Middle frontal gyrus (tissue), 1 donor: ENCODE data around the gene SLAMF1.
"Not testable (repeated sequence)": the region's sequence is repeated elsewhere in the genome, so short reads cannot be mapped to it uniquely, and the experiment has no call there.

Source experiments
- DNase-seq: peaks from one replicate; pipeline ENCODE4 v3.0.0-alpha.2; 2015; ENCODE audit warnings: low spot score; ENCODE audit errors: extremely low spot score

SLAMF1 gene

DNA sequence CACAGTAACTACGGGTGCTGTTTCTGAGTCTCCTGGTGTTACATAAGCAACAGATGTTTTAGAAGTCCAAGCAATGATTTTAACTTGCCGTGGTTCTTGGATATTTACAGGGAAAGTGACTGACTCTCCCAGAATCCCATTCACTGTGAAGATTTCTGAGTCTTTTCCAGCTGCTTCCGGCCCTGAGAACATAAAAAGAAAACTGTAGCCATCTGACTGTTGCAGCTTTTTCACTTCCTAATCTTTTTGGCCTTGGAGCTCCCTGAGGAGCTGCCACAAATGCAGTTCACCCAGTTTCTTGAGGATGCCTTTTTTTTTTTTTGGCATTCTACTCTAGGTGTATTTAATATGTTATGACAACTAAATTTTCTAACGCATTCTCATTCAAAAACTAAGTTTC lies 81.3 kb downstream of the SLAMF1 start:
- DNase-seq: no peak

DNA sequence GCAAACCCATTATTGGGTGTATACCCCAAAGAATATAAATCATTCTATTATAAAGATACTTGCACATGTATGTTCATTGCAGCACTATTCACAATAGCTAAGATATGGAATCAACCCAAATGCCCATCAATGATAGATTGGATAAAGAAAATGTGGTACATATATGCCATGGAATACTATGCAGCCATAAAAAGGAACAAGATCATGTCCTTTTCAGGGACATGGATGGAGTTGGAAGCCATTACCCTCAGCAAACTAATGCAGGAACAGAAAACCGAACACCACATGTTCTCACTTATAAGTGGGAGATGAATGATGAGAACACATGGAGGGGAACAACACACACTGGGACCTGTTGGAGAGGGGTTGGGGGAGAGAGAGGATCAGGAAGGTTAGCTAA lies 83.6 kb downstream of the SLAMF1 start:
- not testable (repeated sequence) for DNase-seq

DNA sequence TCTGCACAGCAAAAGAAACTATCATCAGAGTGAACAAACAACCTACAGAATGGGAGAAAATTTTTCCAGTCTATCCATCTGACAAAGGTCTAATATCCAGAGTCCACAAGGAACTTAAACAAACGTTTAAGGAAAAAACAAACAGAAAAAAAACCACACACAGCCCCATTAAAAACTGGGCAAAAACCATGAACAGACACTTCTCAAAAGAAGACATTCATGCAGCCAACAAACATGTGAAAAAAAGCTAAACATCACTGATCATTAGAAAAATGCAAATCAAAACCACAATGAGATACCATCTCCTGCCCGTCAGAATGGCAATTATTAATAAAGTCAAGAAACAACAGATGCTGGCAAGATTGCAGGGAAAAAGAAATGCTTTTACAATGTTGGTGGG lies 84.1 kb downstream of the SLAMF1 start:
- not testable (repeated sequence) for DNase-seq

DNA sequence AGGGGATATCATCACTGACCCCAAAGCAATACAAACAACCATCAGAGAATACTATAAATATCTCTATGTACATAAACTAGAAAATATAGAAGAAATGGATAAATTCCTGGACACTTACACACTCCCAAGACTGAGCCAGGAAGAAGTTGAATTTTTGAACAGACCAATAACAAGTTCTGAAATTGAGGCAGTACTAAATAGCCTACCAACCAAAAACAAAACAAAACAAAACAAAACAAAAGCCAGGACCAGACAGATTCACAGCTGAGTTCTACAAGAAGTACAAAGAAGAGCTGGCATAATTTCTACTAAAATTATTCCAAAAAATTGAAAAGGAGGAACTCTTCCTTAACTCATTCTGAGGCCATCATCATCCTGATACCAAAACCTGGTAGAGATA lies 86.0 kb downstream of the SLAMF1 start:
- no peak for DNase-seq

DNA sequence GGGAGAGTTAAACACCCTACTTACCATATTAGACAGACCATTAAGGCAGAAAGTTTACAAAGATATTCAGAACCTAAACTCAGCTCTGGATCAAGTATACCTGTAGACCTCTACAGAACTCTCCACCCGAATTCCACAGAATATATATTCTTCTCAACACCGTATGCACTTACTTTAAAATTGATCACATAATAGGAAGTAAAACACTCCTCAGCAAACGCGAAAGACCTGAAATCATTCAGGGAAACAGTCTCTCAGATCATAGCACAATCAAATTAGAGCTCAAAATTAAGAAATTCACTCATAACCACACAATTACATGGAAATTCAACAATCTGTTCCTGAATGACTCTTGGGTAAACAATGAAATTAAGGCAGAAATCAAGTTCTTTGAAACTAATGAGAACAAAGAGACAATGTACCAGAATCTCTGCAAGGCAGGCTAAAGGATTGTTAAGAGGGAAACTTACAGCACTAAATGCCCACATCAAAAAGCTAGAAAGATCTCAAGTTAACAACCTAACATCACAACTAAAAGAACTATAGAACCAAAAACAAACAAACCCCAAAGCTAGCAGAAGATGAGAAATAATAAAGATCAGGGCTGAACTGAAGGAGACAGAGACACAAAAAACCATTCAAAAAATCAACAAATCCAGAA lies 86.7 kb downstream of the SLAMF1 start:
- DNase-seq: no peak

DNA sequence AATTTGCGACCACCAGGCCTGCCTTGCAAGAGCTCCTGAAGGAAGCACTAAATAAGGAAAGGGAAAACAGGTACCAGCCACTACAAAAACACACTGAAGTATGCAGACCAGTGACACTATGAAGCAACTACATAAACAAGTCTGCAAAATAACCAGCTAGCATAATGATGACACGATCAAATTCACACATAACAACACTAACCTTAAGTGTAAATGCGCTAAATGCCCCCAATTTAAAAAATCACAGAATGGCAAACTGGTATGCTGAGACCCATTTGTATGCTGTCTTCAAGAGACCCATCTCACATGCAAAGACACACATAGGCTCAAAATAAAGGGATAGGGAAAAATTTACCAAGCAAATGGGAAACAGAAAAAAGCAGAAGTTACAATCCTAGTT lies 87.4 kb downstream of the SLAMF1 start:
- DNase-seq: not testable (repeated sequence)

DNA sequence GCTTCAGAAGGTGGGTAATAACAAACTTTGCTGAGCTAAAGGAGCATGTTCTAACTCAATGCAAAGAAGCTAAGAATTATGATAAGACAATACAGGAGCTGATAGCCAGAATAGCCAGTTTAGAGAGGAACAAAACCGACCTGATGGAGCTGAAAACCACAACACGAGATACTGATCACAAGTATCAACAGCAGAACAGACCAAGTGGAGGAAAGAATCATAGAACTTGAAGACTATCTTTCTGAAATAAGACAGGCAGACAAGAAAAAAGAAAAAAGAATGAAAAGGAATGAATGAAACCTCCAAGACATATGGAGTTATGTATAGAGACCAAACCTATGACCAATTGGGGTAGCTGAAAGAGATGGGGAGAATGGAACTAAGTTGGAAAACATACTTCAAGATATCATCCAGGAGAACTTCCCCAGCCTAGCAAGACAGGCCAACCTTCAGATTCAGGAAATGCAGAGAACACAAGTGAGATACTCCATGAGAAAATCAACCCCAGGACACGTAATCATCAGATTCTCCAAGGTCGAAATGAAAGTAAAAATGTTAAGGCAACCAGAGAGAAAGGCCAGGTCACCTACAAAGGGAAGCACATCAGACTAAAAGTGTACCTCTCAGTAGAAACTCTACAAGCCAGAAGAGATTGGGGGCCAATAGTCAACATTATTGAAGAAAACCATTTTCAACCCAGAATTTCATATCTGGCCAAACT lies 88.0 kb downstream of the SLAMF1 start:
- no peak for DNase-seq
